Measurements from ENCODE around the gene PLXNA2.

The PLXNA2 gene

GRCh38 chr1:208057056-208057455, 187.1 kb downstream of the PLXNA2 start:
- DNase-seq, result no peak

DNA sequence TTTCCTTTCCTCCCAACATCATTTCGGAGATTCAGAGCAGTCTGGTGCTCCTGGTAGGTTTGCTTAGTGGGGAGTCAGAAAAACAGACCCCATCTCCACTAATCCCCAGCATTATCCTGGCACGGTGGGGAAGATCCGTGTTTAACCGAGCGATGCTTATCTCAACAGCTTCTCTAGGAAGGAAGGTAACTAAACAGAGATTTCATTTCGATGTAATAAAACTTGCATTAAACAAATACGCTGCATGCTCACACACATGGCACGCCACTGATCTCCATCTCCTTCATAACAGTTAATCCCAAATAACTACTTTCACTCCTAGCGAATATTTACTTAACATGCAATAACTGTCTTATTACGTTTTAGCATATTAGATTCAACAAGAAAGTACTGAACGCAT, 188.6 kb downstream of the PLXNA2 start:
- no peak for DNase-seq

- peak; percentile 55 for DNase-seq
Observed at GRCh38 chr1:208054911-208055379, 189.2 kb downstream of the PLXNA2 start.

DNA sequence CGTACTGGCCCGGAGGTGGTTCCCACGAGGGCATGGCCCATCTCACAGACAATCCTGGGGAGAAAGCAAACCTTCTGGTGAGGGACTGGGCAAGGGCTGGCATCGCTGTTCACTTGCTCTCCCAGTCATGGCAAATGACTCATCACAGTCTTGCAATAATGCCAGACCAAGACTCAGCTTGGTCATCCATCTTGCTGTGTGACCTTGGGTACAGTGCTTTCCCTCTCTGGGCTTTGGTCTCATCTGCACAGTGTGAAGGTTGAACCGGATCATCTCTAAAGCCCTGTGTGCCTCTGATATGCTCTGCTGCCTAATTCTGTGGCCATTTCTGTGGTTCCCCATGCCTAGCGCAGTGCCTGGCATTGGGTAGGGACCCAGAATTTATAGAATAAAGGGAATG, 189.7 kb downstream of the PLXNA2 start:
- DNase-seq, result no peak

- no peak for DNase-seq
Observed at GRCh38 chr1:208053661-208054060, 190.5 kb downstream of the PLXNA2 start.

DNA sequence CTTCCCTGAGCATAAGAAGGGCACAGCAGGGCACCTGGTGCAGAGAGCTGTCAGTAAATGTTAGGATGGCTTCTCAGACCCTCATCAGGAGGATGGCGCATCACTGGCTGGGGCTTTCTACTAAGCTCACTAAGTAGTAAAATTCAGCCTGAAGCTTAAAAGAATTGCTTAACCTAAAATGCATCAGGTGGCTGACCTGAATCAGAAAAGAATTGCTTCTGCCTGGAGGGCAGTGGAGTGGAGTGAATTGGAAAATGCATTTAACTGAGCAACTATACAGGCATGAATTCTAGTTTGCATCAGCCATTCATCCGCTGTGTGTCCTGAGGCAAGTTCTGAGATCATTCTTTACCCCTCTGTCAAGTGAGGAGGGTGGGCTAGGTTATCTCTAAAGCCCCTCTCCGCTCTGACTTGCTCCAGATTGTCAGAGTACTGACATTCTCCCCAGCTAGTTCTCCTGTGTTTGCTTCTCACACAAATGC, 191.2 kb downstream of the PLXNA2 start:
- DNase-seq, result no peak

DNA sequence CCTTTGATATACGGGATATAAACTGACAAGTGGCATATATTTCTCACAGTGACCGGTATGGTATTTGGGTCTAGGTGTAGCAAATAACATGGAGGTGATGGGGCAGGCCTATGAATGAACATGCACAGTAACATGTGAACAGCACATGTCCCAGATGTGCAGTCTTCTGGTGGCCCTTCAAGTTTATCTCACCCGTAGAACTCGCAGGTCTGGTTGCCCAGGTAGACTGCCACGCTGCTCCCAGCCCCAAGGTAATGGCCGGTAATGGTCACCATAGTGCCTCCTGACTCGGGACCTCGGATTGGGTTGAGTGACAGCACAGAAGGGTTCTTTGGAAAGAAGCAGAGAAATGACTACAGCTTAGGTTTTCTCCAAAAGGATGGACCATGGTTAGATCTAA, 192.0 kb downstream of the PLXNA2 start:
- DNase-seq, result no peak

- no peak for DNase-seq
Observed at GRCh38 chr1:208051651-208052050, 192.5 kb downstream of the PLXNA2 start.

- DNase-seq, result no peak
Observed at GRCh38 chr1:208048904-208049303, 195.3 kb downstream of the PLXNA2 start.

- no peak for DNase-seq
Observed at GRCh38 chr1:208047975-208048374, 196.2 kb downstream of the PLXNA2 start.

- DNase-seq, result no peak
Observed at GRCh38 chr1:208047476-208047934, 196.7 kb downstream of the PLXNA2 start.

- no peak for DNase-seq
Observed at GRCh38 chr1:208045463-208046260, 198.5 kb downstream of the PLXNA2 start.

- no peak for DNase-seq
Observed at GRCh38 chr1:208044589-208045462, 199.4 kb downstream of the PLXNA2 start.

GRCh38 chr1:208043691-208044181, 200.4 kb downstream of the PLXNA2 start:
- no peak for DNase-seq

GRCh38 chr1:208042868-208043267, 201.3 kb downstream of the PLXNA2 start:
- DNase-seq, result no peak

DNA sequence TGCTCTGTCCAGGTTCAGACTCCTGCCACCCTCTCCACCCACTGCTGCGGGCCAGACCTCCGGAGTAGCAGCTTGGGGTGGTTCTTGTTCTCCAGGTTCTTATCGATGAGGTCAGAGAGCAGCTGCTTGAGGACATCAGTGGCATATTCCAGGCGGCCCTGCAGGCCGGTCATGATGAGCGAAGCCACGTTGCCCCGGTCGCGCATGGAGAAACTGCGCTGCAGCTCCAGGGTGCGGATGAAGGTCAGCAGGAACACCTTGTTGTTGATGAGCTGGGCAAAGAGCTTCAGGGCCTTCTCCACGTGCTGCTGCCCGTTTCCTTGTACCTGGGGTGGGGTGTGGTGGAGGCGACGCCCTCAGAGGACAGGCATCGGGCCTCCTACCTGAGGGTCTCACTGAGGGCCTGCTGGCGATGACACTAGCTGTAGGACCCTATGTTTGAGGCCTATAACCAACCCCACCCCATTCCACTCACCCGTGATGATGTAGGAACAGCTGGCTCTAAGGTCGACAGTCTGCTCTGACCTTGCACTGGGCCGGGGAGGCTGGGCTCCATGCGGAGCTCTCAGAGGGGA, 202.1 kb downstream of the PLXNA2 start:
- no peak for DNase-seq

GRCh38 chr1:208041505-208041904, 202.7 kb downstream of the PLXNA2 start:
- DNase-seq, result no peak

DNA sequence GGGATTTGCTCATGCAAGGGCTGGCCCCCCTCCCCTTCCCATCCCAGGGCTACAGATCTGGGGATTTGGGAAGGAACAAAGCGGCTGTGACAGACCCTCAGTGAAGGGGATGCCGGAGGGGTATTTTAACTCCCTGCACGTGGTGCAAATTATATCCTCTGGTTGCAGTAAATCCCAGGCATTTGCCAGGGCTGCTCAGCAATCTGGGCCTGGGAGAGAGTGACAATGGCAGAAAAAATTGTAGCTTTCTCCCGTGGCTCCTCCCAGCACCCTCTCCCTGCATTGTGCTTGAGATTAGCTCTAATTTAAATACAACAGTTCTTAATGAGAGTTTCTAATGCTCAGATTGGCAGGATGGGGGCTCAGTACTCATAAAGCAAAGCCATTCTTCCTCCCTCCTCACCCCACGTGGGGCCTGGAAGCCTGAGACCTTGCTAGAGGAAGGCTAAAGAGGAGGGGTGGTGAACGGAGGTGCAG, 203.3 kb downstream of the PLXNA2 start:
- DNase-seq, result no peak

- no peak for DNase-seq
Observed at GRCh38 chr1:208039536-208040332, 204.4 kb downstream of the PLXNA2 start.

GRCh38 chr1:208038303-208038702, 205.9 kb downstream of the PLXNA2 start:
- no peak for DNase-seq

GRCh38 chr1:208036918-208037766, 207.0 kb downstream of the PLXNA2 start:
- no peak for DNase-seq
